GM18520 (cell line): ENCODE results near the gene PTPRN2.
"Not testable (repeated sequence)": the region's sequence is repeated elsewhere in the genome, so short reads cannot be mapped to it uniquely, and the experiment has no call there.

ENCODE experiments used
- ATAC-seq: cut with Tn5 transposase; IDR thresholded peaks from one replicate; pipeline ENCODE4 v1.9.1; 2021; ENCODE audit not compliant: unreplicated experiment

PTPRN2 gene

DNA sequence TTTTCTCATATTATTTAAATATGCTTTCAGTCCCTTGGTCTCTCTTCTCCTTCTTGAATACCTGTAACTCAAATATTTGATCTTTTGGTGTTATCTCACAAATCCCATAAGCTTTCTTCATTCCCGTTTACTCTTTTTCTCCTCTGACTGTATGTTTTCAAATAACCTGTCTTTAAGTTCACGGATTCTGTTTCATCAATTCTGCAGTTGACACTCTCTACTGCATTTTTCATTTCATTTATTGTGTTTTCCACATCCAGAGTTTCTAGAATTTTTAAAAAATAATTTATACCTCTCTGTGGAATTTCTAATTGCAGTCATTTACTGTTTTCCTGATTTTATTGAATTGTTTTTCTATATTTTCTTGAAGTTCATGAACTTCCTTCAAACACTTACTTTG, 298.4 kb downstream of the PTPRN2 start:
- no peak for ATAC-seq

DNA sequence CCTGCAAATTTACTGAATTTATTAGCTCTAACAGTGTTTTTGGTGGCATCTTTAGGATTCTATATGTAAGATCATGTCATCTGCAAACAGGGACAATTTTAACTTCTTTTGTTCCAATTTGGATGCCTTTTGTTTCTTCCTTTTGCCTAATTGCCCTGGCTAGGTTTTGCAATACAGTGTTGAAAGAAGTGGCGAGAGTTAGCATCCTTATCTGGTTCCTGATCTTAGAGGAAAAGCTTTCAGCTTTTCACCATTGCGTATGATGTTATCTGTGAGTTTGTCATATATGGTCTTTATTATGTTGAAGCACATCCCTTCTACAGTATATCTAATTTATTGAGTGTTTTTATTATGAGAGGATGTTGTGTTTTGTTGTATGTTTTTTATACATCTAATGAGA, 301.4 kb downstream of the PTPRN2 start:
- no peak for ATAC-seq

DNA sequence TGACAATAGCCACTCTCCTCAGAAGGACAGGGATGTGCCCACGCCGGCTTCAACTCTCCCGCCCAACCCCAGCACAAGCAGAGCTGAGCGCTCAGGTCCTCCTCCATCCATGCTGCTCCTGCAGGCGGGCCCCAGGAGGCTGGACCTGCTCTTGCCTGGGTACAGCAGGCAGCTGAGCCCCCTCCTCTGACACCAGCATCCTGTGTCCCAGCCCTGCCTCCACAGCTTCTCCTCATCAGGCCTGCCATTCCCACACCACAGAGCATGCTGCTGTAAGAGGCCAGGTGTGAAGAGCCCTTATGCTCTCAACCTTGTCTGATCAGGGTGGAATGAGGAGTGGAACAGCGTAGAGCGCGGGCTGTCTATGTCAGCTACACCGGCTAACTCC, 302.2 kb downstream of the PTPRN2 start:
- ATAC-seq: no peak

DNA sequence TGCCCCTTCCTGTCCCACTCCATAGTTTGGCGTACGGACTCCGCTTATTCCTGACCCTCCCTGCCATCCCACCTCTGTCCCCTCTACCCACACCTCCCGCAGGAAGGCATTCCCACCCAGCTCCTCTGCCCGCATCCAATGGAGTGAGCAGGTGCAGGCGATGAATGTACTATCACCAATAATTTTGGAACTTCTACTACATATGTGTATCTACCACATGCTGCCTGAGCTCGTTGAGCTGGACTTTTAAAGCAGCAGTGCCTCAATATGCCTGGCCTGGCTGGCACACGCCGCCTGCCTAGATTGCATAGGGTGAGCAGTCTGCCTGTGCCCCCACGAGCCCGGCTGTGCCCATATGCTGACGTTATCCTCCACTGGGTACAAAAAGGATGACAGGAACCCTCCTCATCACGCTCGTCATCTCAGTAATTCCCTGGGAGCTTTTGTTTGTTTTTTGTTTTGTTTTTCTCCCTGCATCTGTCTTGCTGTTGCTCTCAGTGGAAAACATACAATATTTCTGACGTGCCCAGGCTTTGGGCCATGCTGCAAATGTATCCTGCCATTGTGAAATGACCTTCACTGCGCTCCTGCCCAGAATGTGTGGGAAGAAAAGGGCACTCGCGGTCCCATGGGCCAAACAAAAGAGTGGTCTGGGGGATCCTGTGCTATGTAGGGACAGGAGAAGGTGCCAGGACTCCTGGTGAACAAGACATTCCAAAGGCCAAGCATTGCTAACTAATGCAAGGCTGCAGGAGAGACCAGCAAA, 302.8 kb downstream of the PTPRN2 start:
- ATAC-seq: no peak

DNA sequence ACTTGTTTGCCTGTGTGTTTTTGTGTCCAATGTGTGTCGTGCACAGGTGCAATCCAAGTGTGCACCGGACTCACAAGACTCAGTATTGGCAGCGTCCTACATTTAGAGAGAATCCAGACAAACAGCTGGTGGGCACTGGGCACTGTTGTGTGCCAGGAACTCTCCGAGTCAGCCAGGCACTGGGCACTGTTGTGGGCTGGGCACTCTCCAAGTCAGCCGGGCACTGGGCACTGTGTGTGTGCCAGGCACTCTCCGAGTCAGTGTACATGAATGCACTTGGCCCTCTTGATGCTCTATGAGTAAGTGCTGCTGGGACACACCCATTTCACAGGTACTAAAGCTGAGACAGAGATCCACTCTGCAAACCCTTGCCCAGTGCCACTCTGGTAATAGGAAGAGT, 303.5 kb downstream of the PTPRN2 start:
- no peak for ATAC-seq

DNA sequence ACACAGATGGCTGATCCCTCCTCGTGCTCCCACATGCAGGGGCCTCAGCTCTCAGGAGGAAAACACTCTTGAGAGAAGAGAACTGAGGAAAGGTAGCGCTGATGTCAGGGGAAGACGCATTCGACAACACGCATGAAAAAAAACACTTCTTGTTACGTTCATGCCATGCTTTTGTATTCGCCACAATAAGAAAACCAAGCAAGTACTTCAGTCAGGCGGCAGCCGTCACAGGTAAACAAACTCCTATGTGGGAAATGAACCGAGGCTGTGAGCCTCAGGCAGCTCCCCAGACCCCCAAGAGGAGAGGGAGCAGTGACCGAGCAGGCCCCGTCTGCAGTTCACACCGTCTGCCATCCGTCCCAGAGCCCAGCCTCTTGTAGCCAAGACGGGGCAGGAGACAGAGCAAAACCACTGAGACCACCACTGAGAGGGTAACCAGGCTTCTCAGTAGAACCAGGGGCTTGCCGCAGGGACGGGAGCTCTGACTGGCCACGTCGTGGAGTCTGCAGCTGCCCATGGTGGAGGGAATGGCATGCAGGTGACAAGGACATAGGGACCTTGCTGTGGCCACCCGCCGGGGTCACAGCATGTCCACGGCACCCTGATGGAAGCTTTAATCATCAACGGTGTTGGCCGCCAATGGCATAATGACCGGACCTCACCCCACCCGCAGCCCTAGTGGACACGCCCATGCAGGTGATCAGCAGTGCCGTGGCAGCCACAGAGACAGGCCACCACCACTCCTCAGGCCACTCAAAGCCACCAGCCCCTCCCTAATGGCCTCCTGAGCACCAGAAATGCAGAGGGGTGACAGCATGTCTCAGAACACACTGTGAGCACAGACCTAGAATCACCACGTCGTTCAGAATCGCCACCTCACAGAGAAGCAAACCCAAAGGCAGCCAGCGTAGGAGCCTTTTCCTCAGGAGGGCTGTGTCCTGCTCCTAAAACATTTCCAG, 304.3 kb downstream of the PTPRN2 start:
- ATAC-seq: no peak

DNA sequence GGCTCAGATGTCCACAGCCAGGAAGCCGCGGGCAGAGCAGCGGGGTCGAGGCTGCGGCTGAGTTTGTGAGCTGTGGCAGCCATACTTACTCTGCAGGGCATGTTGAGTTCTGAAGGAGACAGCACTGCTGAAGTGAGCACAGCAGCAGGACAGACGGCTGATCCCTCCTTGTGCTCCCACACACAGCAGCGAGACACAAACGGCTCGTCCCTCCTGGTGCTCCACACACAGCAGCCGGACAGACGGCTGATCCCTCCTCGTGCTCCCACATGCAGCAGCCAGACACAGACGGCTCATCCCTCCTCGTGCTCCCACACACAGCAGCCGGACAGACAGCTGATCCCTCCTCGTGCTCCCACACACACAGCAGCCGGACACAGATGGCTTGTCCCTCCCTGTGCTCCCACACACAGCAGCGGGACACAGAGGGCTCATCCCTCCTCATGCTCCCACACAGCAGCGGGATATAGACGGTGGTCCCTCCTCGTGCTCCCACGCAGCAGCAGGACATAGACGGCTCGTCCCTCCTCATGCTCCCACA, 305.1 kb downstream of the PTPRN2 start:
- ATAC-seq: no peak

DNA sequence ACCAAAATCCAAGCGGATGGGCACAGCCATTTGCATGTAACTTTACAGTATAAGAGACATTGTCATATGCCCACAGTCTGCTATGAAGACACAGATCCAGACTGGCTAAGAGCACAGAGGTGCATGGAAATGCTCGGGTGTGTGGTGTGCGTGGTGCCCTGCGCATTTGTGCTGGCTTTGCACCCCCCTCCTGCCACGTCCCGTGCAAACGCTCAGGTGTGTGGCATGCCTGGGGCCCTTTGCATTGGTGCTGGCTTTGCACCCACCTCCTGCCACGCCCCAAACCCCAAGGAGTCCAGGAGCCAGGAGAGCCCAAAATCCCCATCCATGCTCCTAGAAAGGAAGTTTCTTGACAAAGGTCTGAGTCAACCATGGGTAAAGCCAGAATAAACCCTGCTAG, 306.2 kb downstream of the PTPRN2 start:
- ATAC-seq: no peak

DNA sequence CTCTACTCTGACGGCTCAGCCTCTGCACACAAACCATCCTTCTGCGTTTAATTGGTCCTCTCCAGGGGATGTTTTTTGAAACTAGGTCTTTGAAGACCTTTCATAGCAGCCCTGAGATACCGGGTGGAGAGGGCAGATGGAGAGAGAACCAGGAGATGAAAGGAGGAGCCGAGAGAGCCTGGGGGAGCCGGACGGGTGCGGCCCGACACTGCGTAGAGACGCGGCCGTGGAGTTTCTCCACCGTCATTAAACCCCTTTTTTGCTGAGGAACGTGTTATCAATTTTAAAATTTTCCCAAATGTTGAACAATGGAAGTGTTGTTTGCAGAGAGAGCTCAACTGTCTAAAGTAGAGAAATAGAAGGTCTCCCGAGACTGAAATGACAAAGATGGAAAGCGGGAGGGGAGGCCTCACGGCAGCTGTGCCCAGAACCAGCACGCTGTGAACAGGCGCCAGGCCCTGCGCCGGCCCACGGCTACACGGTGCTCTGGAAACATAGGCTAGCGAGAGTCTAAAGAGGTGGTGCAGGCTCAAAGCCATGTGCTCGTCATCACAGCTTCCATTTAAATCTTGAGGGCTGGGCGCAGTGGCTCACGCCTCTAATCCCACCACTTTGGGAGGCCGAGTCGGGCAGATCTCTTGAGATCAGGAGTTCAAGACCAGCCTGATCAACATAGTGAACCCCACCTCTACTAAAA, 307.0 kb downstream of the PTPRN2 start:
- no peak for ATAC-seq

DNA sequence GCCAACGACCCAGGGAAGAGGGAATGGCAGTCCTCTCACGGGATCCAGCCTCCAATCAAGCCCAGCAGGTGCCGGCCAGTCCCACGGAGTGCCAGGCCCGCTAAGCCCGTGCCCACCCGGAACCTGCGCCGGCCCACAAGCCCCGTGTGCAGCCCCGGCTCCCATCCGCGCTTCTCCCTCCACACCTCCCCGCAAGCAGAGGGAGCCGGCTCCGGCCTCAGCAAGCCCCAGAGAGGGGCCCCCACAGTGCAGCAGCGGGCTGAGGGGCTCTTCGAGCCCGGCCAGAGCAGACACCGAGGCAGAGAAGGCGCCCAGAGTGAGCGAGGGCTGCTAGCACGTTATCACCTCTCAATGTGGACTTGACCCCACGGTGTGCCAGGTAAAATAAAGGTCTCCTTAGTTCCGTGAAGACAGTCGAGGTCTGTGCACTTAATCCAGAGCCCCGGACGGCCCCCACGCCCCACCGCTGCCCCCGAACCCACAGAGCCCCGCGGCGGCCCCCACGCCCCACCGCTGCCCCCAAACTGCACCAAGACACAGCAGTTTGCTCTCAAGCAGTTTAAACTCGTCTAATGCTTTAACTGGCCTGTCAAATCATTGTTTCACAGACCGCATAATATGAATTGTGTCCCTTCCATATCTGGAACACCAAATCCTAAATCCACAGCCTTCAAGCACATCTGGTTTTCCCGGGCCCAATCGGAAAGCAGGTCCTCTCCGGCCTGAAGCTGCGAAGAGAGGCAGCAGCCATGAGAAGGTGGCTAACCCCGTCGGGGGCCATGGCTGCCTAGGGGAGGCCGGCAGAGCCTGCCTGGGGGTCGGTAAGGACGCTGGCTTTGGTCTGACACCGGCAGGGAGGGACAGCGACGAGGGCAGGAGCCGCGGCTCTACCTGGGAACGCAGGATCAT, 307.8 kb downstream of the PTPRN2 start:
- ATAC-seq: no peak

DNA sequence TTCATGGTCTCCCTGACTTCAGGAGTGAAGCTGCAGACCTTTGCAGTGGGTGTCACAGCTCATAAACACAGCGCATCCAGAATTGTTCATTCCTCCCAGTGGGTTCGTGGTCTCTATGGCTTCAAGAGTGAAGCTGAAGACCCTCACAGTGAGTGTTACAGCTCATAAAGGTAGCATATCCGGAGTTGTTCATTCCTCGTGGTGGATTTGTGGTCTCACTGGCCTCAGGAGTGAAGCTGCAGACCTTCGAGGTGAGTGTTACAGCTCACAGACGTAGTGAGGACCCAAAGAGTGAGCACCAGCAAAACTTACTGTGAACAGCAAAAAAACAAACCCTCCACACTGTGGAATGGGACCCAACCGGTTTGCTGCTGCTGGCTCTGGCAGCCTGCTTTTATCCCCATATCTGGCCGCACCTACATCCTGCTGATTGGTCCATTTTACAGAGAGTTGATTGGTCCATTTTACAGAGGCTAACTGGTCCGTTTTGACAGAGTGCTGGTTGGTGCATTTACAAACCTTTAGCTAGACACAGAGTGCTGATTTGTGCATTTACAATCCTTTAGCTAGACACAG, 308.8 kb downstream of the PTPRN2 start:
- no peak for ATAC-seq

DNA sequence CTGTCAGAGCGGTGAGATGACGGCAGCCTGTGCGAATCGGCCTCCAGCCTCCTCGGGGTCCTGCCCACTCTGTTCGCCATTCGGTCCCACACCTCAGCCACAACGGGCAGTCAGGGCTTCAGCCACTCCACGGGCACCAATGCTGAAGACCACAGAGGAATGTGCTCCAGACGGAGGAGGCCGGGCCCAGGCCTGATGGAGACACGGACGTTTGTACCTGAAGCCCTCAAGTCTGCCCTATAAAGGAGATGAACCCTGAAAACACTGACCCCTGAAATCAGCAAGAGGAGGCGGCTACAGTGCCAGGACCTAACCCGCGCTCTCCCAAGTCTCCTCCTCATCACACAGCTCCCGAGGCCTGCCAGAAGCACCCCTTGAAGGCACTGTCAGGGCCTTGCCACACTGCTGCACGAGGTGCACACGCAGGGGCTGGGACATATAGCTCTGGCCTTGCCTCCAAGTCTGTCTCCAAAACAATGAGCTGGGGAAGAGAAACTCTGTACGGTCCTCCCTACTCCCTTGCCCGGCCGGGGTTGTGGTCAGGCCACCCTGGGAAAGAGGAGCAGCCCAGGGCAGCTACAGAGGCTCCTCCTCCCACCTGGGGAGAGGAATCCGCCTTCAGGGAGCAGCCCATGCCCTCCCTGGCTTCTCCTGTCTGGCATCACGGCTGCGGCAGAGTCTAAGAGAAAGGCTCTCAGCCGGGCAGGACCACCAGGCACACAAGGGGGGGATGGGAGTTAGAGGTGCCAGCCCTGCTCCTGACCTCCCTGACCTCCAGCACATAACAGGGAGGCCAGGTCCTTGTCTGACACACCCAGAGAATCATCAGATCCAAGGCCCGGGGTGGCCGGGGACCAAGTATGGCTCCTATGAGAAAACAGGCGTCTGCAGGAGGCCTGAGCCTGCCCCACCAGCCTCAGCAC, 310.1 kb downstream of the PTPRN2 start:
- no peak for ATAC-seq

DNA sequence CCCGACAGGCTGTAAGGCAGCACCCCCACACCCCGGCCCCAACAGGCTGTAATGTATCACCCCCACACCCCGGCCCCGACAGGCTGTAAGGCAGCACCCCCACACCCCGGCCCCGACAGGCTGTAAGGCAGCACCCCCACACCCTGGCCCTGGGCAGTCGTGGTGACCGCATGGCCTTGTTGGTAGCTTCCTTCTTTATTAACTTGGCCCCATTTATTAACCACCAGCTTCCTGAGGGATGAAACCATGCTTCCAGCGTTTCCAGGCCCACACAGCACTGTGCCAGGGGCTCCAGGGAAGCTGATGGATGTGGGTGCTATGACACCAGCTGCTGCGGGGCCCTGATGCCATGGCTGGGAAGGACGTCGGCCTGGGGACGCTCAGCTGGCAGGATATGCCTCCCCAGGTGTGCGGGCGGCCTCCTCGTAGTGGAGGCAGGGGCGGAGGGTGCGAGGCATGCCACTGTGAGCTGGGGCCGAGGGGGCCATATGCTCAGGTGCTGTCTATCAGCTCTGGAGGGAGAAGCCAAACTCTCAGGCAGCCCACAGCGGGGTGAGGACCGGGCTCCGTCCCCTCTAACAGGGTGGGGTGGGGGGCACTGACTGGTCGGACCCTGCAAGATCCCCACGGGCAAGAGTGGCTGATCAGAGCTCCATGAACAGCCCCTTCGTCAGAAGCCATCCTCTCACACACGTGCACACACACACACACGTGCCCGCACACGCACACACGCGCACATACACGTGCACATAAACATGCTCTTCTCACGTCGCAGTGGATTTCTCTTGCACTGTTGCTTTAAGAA, 311.0 kb downstream of the PTPRN2 start:
- ATAC-seq: no peak

DNA sequence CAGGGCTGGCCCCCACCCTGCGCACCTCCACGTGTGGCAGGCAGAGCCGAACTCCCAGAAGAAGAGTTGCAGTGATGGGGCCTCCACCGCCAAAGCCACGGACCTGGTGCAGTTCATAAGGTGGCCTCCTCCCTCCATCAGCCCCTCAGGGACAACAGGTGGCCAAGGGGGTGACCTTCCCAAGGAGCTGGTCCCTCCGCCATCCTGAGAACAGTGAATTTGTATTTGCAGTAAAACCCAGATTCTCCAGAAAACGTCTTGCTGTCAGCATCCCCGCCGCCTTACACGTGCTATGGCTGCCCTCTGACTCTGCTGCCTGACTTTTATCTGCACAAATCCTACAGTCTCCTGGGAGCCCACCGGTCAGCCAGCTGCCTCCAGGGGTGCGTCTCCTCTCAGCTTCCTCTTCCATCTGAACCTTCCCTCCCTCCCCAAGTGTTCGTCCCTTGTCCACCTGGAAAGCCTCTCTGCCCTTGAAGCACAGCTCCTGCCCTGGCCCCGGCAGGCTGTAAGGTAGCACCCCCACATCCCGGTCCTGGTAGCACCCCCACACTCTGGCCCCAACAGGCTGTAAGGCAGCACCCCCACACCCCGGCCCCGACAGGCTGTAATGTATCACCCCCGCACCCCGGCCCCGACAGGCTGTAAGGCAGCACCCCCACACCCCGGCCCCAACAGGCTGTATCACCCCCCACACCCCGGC, 311.8 kb downstream of the PTPRN2 start:
- no peak for ATAC-seq

DNA sequence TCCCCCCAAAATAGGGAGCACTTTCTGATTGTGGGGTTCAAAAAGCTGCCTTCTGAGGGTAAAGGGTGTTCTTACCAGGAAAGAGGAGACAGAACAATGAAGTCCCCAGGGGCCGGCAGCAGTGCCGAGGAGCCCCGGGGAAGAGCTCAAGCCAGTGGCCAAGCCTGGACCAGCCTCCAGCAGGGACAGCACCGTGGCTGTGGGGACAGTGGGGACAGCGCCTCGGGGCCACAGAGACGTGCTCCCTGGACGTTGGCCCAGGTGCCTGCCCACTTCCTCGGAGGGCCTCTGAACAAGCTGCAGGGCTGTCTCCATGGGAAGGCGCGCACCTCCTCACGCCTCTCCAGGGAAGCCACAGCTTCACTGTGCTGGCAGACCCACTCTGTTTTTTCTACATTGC, 312.6 kb downstream of the PTPRN2 start:
- ATAC-seq: no peak

DNA sequence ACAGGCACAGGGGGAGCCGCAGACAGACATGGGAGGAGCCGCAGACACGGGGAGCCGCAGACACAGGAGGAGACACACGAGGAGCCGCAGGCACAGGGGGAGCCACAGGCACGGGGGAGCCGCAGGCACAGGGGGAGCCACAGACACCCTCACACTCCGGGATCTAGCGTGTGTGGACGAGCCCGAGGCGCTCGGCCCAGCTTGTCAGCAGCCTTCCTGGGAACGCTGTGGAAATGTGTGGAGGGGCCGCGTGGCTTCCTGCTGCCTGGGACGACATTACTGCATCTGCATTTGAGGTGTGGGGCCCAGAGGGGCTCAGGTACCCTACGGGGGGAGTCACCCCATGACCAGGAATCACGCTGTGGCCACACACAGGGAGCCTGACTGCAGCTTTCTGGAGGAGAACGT, 313.2 kb downstream of the PTPRN2 start:
- ATAC-seq: no peak

DNA sequence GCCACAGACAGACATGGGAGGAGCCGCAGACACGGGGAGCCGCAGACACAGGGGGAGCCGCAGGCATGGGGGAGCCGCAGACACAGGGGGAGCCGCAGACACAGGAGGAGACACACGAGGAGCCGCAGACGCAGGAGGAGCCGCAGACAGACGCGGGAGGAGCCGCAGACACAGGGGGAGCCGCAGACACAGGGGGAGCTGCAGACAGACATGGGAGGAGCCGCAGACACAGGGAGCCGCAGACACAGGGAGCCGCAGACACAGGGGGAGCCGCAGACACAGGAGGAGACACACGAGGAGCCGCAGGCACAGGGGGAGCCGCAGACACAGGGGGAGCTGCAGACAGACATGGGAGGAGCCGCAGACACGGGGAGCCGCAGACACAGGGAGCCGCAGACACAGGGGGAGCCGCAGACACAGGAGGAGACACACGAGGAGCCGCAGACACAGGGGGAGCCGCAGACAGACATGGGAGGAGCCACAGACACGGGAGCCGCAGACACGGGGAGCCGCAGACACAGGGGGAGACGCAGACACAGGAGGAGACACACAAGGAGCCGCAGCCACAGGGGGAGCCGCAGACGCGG, 313.8 kb downstream of the PTPRN2 start:
- not testable (repeated sequence) for ATAC-seq
